Common myeloid progenitor, CD34-positive (primary cell): ENCODE measurements around the gene OLFML2B.
"Not testable (repeated sequence)": the region's sequence is repeated elsewhere in the genome, so short reads cannot be mapped to it uniquely, and the experiment has no call there.

Source experiments
- CTCF ChIA-PET: fragments of 350-600 bp; sonication (Branson Sonifier 250); formaldehyde crosslinking; loops from one replicate; lab custom pipeline; 2021; ENCODE audit warnings: antibody characterized with exemption; lab: Charles Lee
- POLR2A ChIA-PET: fragments of 350-600 bp; sonication (Branson Sonifier 250); formaldehyde crosslinking; loops from one replicate; lab custom pipeline; 2021; ENCODE audit warnings: antibody characterized with exemption; lab: Charles Lee
- DNase-seq, 3 donors: peaks; one replicate each; pipeline versions ENCODE4 v3.0.0 to v3.0.0-alpha.2; 2013
- H3K27ac ChIP-seq, 2 experiments: 1 replicate in 1 of 2; 2 replicates in 1 of 2; pipeline ENCODE4 v1.7.0; 2013; ENCODE audit warnings: inconsistent platforms in 2 of 2, low read length in 2 of 2, mild to moderate bottlenecking in 2 of 2, low read depth in 1 of 2, moderate library complexity in 1 of 2; ENCODE audit not compliant: severe bottlenecking in 2 of 2, insufficient read depth in 1 of 2, poor library complexity in 1 of 2
- H3K27me3 ChIP-seq, 5 experiments: replicated peaks in 2 of 5; 1 replicate in 3 of 5; 2 replicates in 2 of 5; pipeline versions ENCODE4 v1.6.1 to v1.7.0; 2013; ENCODE audit warnings: low read length in 4 of 5, mild to moderate bottlenecking in 2 of 5, moderate library complexity in 2 of 5, inconsistent platforms in 1 of 5; ENCODE audit not compliant: insufficient read depth in 5 of 5, control insufficient read depth in 4 of 5
- H3K36me3 ChIP-seq, 4 experiments: 1 replicate in 2 of 4; 2 replicates in 2 of 4; pipeline versions ENCODE4 v1.6.1 to v1.7.0; 2013; ENCODE audit warnings: low read length in 3 of 4, control low read depth in 1 of 4, mild to moderate bottlenecking in 1 of 4; ENCODE audit not compliant: control insufficient read depth in 4 of 4, insufficient read depth in 4 of 4
- H3K4me1 ChIP-seq, 4 experiments: 1 replicate in 3 of 4; 2 replicates in 1 of 4; pipeline versions ENCODE4 v1.6.1 to v1.7.1; 2013; ENCODE audit warnings: low read length in 3 of 4, mild to moderate bottlenecking in 3 of 4, control low read depth in 1 of 4, inconsistent platforms in 1 of 4, moderate library complexity in 1 of 4; ENCODE audit not compliant: control insufficient read depth in 4 of 4, insufficient read depth in 4 of 4; ENCODE audit errors: control extremely low read depth in 1 of 4
- H3K4me3 ChIP-seq, 7 experiments: 1 replicate in 4 of 7; 2 replicates in 3 of 7; pipeline versions ENCODE4 v1.5.1 to v1.7.0; 2013; ENCODE audit warnings: mild to moderate bottlenecking in 7 of 7, low read length in 6 of 7, moderate library complexity in 6 of 7, inconsistent platforms in 2 of 7, low read depth in 2 of 7, control low read depth in 1 of 7; ENCODE audit not compliant: insufficient read depth in 4 of 7, control insufficient read depth in 1 of 7; ENCODE audit errors: extremely low read depth in 1 of 7
- H3K9me3 ChIP-seq, 5 experiments: 1 replicate in 4 of 5; 2 replicates in 1 of 5; pipeline versions ENCODE4 v1.6.1 to v1.7.1; 2013; ENCODE audit warnings: low read length in 4 of 5, mild to moderate bottlenecking in 2 of 5, inconsistent platforms in 1 of 5, low read depth in 1 of 5, moderate library complexity in 1 of 5; ENCODE audit not compliant: control insufficient read depth in 4 of 5, insufficient read depth in 2 of 5; ENCODE audit errors: control extremely low read depth in 1 of 5
- WGBS: methylation state at CpG from one replicate; pipeline ENCODE4 v1.1.5; 2013; ENCODE audit not compliant: insufficient coverage; 5-methylcytosine and 5-hydroxymethylcytosine counted together

OLFML2B gene

GRCh38 chr1:162067466-162067865 is 43.8 kb upstream of the OLFML2B start:
- H3K4me1 ChIP-seq: peaks cover 3 to 21% (median 17%) of the 10 kb centered on the region in 4 experiments
- POLR2A ChIA-PET: no interaction called here
- H3K27me3 ChIP-seq: peaks cover 6 to 38% (median 16%) of the 10 kb centered on the region in 5 experiments

GRCh38 chr1:162066836-162067235 is 43.2 kb upstream of the OLFML2B start:
- no CpG with 5 or more reads among the region's 4 CpGs for WGBS
- H3K27ac ChIP-seq, POLR2A ChIA-PET, DNase-seq, H3K36me3 ChIP-seq, H3K9me3 ChIP-seq, H3K4me3 ChIP-seq: not testable (repeated sequence)
- peaks cover 4 to 33% (median 14%) of the 10 kb centered on the region in 5 experiments for H3K27me3 ChIP-seq
- CTCF ChIA-PET: interaction anchor here (1.0 to 1.3 kb wide), 2 partner anchors 25 to 143 kb away, joined by 4 read pairs; no protein-coding TSS in a partner anchor
- H3K4me1 ChIP-seq: peaks cover 3 to 21% (median 17%) of the 10 kb centered on the region in 4 experiments

More at GRCh38 chr1:162067466-162067865, 43.8 kb upstream of the OLFML2B start:
- Histone ChIP-seq H3K9me3 (no peaks in the 10 kb centered on the region), H3K27ac (no peak overlapping the region), H3K36me3 (no peaks in the 10 kb centered on the region), H3K4me3 (no peak overlapping the region)
- CTCF ChIA-PET: no interaction called here
- DNase-seq: no peak
- WGBS: no CpG with 5 or more reads among the region's 1 CpG

GRCh38 chr1:162065016-162065415 is 41.3 kb upstream of the OLFML2B start:
- ChIA-PET POLR2A (no interaction called here), CTCF (interaction anchor here (1.0 kb wide), 2 partner anchors 12 to 21 kb away, joined by 4 read pairs; no protein-coding TSS in a partner anchor)
- H3K4me1 ChIP-seq: peaks cover 3 to 13% (median 10%) of the 10 kb centered on the region in 4 experiments
- WGBS: no CpG with 5 or more reads among the region's 2 CpGs
- H3K27ac ChIP-seq: no peak overlapping the region
- no peak overlapping the region for H3K4me3 ChIP-seq
- H3K27me3 ChIP-seq: peaks cover 0 to 15% (median 7%) of the 10 kb centered on the region in 5 experiments
- no peaks in the 10 kb centered on the region for H3K9me3 ChIP-seq
- no peaks in the 10 kb centered on the region for H3K36me3 ChIP-seq
- DNase-seq: no peak

- Histone ChIP-seq H3K4me3 (no peak overlapping the region), H3K27ac (no peak overlapping the region), H3K27me3 (peaks cover 0 to 4% (median 0%) of the 10 kb centered on the region in 5 experiments), H3K4me1 (peaks cover 0 to 5% (median 0%) of the 10 kb centered on the region in 4 experiments), H3K36me3 (no peaks in the 10 kb centered on the region), H3K9me3 (no peaks in the 10 kb centered on the region)
- 96% methylated on average over 3 of the region's 4 CpGs for WGBS
- DNase-seq: no peak
- CTCF ChIA-PET: interaction anchor here (1.2 to 1.6 kb wide), 4 partner anchors 9 to 217 kb away, joined by 3 to 6 read pairs (median 4); no protein-coding TSS in a partner anchor
- POLR2A ChIA-PET: no interaction called here
Observed at GRCh38 chr1:162062542-162063015, 38.9 kb upstream of the OLFML2B start.

GRCh38 chr1:162060314-162060713 is 36.6 kb upstream of the OLFML2B start:
- H3K9me3 ChIP-seq: no peaks in the 10 kb centered on the region
- no peaks in the 10 kb centered on the region for H3K27me3 ChIP-seq
- no peaks in the 10 kb centered on the region for H3K36me3 ChIP-seq
- H3K4me1 ChIP-seq: peaks cover 0 to 6% (median 0%) of the 10 kb centered on the region in 4 experiments
- H3K4me3 ChIP-seq: no peak overlapping the region
- ChIA-PET POLR2A (no interaction called here), CTCF (interaction anchor here (0.9 to 2.1 kb wide), 3 partner anchors 8 to 216 kb away, joined by 4 to 6 read pairs (median 5); no protein-coding TSS in a partner anchor)
- no peak overlapping the region for H3K27ac ChIP-seq
- 100% methylated on average over 1 of the region's 1 CpG for WGBS
- no peak for DNase-seq

DNA sequence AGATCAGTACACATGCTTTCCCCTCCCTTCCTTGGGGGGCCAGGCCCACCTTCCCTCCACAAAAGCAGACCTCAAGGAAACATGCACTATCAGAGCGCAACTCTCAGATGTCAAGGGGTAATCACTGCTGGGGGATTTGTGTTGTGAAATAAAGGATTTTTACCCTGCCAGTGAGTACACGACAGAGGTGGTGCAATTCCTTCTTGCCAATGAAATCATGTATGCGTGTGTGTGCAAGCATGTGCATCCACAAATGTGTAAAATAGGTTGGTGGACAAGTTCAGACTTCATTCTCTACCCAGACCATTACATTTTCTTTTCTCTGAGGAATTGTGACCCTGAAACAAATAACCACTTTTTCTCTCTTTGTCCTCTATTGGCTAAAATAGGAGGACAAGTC is 36.1 kb upstream of the OLFML2B start:
- POLR2A ChIA-PET: no interaction called here
- CTCF ChIA-PET: interaction anchor here (0.9 to 2.1 kb wide), 3 partner anchors 9 to 217 kb away, joined by 4 to 6 read pairs (median 5); no protein-coding TSS in a partner anchor
- Histone ChIP-seq H3K4me1 (peaks cover 0 to 2% (median 0%) of the 10 kb centered on the region in 4 experiments), H3K4me3 (no peak overlapping the region), H3K36me3 (no peaks in the 10 kb centered on the region), H3K27ac (no peak overlapping the region), H3K27me3 (no peaks in the 10 kb centered on the region), H3K9me3 (no peaks in the 10 kb centered on the region)
- DNase-seq: no peak
- 100% methylated on average over 1 of the region's 3 CpGs for WGBS

DNA sequence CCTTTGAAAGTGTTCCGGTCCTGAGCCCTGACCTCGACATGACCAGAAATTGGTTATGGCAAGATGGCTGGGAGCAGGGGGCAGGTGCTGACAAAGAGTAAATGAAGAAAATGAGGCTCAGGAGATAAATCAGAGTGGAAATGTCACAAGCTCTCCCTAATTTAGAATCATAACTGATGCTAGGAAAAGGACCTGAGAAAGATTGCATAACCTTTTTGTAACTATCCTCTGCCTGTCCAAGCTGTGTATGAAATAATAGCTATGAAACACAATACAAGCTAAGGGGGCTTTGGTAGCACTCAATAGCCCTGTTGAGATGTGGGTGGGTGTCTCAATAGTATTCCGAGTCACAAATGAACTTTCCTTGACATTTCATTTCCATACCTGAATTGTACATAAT is 32.9 kb upstream of the OLFML2B start:
- Histone ChIP-seq H3K9me3 (no peaks in the 10 kb centered on the region), H3K4me3 (no peak overlapping the region), H3K36me3 (no peaks in the 10 kb centered on the region), H3K27ac (no peak overlapping the region), H3K4me1 (peaks cover 0 to 6% (median under 1%) of the 10 kb centered on the region in 4 experiments), H3K27me3 (no peaks in the 10 kb centered on the region)
- WGBS: 92% methylated on average over 2 of the region's 3 CpGs
- ChIA-PET POLR2A (no interaction called here), CTCF (interaction anchor here (0.6 to 1.6 kb wide), 24 partner anchors 9 to 790 kb away, joined by 3 to 12 read pairs (median 4); partner anchors contain the start of gene NOS1AP)
- no peak for DNase-seq
